NCI-H526 treated with DMSO at 0.1 percent for 48 hours (cell line): ENCODE measurements around the gene TUBA3E.
"Not testable (repeated sequence)": the region's sequence is repeated elsewhere in the genome, so short reads cannot be mapped to it uniquely, and the experiment has no call there.

ENCODE experiments used
- DNase-seq: peaks from one replicate; lab custom pipeline; 2025; lab: John Stamatoyannopoulos, UW

The TUBA3E gene

DNA sequence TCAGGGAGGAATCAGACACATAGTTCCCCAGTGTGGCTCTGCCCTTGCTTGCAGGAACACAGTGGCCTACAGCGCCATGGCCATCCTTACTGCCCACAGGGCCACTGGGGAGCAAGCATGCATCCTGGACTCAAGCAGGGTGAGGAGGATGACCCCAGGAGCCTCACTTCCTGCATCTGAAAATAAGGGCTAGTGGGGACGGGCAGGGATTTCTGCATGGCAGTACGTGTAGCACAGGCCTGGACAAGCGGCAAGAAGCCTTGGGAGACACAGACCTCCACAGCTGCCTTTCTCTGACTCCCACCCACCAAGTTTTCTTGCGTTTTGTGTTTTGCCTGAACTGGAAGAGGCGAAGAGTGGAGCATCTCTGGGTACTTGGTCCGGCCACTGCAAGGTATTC lies 35.8 kb downstream of the TUBA3E start:
- not testable (repeated sequence) for DNase-seq

DNA sequence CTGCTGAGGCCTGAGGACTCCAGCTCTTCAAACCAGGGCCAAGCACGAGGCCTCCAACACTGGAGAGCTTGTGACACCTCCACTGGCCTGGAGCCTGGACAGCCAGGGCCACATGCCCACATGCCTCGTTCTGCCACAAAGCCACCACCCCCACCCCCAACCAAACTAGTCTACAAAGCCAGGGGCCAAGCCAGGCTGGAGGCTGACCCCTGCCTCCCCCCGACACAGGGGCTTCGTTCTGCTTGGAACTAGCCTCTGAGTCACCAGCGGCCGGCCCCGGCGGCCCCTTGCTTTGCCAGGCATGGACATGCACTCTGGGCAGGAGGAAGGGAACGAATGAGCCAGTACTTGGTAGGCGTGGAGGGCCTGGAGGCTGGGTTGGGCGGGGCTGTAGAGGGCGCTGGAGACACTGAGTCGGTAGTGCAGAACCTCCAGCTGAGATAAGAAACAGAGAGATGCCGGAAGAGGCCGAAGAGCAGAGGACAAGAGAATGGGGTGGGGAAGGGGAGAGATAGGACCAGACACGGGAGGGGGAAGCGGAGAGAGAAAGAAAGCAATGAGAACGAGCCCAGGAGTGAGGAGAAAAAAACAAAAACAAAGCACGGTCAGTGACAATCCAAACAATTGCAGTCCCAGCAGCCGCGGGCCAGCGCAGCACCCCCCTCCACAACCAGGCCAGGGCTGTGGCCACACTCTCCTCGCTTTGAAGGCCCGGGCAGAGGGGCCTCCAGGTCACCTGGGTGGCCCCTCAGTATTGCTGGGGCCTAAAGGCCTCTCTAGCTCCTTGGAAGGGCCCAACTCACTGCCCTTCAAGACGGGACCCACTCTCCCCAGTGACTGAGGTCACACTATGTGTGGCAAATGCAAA lies 37.2 kb downstream of the TUBA3E start:
- DNase-seq = not testable (repeated sequence)

- no peak for DNase-seq
Measured at GRCh38 chr2:130160131-130160530, 38.1 kb downstream of the TUBA3E start.

GRCh38 chr2:130159376-130159775 lies 38.9 kb downstream of the TUBA3E start:
- not testable (repeated sequence) for DNase-seq

DNA sequence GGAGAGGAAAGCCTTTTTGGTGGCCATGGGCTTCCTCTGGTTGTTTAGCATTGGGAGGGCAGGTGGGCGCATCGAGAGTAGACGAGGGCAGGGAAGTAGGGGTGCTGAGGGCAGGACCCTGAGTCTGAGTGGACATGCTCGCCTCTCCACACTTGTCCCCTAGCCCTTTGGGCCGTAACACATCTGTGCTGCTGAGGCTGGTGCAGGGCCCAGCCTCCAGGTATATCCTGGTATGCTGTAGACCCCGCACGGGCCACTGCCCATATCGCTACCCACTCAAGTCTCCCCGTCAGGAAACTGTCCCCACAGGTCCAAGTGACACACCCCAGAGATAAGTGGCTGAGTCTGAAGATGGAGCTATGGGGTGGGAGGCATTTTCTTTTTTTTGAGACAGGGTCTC lies 39.6 kb downstream of the TUBA3E start:
- no peak for DNase-seq

GRCh38 chr2:130157825-130158514 lies 40.3 kb downstream of the TUBA3E start:
- not testable (repeated sequence) for DNase-seq

DNA sequence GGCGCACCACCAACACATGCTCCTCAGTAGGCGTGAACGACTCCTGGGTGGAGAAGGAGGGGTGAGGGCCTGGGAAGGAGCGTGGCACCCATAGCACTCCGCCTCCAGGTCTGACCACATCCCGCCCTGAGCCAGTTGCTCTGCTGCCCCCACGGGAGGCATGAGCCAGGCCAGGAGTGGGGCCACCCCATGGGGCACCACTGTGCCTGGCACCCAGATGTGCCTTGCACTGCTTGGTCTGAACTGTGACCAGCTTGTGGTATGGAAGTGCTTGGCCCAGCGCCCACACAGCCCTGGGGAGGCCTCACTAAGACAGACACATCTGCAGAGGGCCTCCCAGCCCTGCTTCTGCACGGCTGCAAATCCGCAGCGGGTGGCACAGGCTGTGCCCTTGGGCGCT lies 40.9 kb downstream of the TUBA3E start:
- not testable (repeated sequence) for DNase-seq

DNA sequence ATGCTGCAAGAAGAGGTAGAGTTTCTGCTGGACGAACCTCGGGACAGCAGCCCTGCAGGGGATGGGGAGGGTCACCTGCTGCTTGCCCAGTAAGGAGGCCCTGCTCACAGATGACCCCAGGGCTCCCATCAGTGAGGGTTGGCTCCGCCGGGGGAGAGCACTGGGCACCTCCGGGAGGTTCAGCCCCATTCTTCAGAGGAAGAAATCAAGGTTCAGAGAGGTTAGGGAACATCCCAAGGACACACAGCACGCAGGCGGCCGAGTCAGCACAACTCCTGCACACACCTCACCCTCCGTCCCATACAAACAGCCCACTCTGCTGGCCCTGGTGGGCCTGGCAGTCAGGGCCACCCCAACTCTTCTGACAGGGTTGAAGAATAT lies 41.6 kb downstream of the TUBA3E start:
- DNase-seq = no peak

GRCh38 chr2:130155956-130156623 lies 42.1 kb downstream of the TUBA3E start:
- not testable (repeated sequence) for DNase-seq

DNA sequence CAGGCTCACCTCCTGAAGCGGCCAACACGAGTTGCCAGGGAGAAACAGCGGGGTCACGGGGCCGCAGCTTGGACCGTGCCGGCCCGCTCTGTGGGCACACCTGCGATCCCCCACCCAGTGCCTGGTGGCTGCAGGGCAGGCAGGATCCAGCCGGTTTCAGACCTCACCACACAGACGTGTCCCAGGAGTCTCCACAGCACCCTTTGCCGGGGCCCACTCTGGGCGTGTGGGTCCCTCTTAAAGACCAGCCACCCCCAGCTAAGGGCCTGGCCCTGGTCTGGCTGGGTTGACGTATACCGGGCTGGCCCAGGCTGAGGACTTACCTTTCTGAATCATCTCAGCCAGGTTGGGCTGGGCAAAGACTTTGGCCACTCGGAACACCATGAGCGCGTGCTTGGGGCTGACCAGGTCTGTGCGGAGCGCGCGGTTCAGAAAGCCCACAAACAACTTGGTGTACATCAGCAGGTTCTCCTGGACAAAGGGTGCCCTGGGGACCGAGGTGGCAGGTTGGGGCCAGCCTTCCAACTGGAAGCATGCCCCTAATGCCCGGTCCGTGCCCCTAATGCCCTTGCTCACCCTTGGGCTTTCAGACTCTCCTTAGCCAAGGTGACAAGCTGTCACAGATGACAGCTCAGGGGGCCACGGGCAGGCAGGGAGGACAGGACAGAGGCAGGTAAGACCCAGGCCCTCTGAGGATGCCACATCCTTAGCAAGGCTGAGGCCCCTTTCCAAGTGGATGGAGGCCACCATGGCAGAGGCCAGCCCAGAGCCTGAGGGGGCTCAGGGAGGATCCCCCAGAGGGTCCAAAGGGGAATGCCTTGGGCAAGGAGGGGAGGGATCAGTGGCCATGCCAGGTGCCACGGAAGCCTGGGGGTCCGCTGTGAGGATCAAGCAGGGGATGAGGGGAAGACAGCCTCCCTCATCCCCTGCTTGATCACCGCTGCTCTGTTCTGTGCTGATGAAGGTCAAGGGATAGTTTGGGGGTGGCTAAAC lies 43.2 kb downstream of the TUBA3E start:
- no peak for DNase-seq

DNA sequence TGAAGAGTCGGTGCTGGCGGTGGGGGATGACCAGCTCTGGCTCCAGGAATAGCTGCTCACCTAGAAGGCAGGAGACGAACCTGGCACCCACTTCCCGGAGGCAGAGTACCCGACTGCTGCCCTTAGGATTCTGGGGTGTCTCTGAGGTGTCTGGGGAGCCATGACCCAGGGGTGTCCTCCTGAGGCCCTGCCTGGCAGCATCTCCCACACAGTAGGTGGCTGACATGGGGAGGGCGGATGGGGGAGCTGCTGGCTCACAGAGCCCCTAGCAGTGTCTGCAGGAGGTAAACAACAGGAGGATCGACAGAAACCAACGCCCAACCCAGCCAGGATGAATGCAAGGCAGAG lies 43.8 kb downstream of the TUBA3E start:
- not testable (repeated sequence) for DNase-seq

GRCh38 chr2:130153721-130154422 lies 44.4 kb downstream of the TUBA3E start:
- DNase-seq = not testable (repeated sequence)

DNA sequence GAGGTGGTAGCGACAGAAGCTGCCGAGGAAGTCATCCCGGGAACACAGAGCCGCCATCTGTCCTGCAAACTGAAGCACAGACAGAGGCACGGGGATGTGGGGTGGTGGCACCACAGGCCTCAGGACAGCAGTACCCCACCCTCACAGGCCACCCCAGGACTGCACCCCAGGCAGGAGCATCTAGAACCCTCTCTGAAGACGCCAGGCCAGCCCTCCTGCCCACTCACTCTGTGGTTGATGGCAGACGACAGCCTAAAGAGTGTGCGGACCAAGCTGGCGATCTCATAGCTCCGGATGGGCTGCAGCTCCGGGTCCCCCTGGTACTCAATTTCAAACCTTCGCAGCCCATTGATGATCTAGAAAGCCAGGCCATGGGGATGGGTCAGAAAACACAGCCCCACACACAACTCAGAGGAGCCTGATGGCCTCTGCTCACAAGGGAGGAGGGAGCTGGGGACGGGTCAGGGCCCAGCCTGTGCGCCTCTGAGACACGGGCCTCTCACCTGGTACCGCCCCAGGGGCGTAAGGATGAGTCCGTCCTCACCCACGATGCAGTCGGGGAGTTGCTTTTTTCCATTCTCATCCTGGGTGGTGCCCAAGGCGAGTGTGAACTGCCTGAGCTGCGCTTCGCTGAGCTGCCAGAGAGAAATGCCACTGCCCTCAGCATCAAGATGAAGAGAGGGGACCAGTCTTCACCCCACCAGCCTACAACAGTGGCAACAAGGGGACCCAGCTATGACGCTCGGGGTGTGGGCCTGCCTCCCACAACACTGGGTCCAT lies 45.2 kb downstream of the TUBA3E start:
- no peak for DNase-seq

GRCh38 chr2:130152136-130152815 lies 46.0 kb downstream of the TUBA3E start:
- not testable (repeated sequence) for DNase-seq

DNA sequence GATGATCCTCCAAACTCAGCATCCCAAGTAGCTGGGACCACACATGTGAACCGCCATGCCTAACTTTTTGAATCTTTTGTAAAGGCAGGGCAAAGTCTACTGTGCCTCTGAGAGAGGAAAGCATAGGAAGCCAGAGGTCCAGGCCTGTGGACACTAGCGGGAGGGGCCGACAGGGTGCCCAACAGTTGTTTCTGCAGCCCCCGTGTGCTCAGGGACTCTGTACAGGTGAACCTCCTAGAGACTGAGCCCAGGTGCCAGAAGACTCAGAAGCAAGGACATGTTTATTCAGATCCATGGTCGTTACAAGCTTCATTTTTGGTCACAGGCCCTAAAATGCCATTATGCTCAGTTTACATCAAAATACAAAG lies 47.1 kb downstream of the TUBA3E start:
- DNase-seq = not testable (repeated sequence)

DNA sequence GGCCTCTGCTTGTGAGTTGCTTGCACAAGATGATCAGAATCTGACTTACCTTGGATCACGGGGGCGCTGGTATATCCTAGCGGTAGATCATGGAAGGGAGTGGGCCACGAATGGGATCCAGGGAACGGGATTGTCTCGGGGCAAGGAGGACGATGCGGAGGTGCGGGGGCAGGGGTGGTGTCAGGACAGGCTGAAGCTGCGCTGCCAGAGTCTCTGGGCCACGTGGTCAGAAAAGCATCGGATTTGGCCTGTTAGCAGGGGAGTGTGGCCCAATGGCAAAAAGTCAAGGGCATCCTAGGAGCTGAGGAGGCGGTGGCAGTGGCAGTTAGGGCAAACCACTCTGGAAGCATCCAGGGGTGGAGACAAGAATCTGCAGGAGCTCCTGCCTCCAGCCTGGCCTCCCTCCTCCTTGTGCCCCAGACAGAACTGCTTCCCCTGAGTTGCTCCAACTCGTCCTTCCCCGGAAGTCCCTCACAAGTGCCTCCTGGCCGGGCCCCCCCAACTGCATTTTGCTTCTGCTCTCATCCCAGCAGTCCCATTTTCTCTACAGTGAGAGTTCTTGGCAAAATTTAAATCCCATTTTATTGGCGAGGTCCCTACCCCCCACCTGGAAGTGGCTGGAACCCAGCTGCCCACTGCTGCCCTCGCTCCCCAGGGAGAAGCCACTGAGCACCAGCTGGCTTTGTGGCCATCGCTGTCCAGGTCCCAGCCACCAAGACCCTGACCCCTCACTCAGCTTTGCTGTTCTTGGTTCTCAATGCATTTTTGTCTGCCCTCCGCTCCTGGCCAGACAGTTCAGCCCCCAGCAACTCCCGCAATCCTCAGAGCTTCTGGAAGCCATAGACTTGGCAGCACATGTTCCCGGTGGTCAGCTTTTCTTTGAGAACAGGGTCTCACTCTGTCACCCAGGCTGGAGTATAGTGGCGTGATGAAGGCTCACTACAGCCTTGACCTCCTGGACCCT lies 47.8 kb downstream of the TUBA3E start:
- no peak for DNase-seq

GRCh38 chr2:130148515-130148914 lies 49.7 kb downstream of the TUBA3E start:
- DNase-seq = not testable (repeated sequence)

GRCh38 chr2:130145006-130145414 lies 53.2 kb downstream of the TUBA3E start, which contains the start of gene CCDC74B:
CCDC74B (minus strand) TSS chr2:130145112; CDS start chr2:130144996, 116 bp downstream.
- peak; percentile 18 for DNase-seq
